SU-DHL-6 (cell line): Measurements from ENCODE around the gene RHCG.
A peak's percentile ranks its signal among the peaks of the same experiment; 100 is the strongest.

ENCODE experiments used
- H2AFZ ChIP-seq: fragments of 200-600 bp; sonication (generic); 2 replicates; pipeline ENCODE4 v1.6.1; 2014; ENCODE audit warnings: low read depth, mild to moderate bottlenecking, moderate library complexity, mixed read lengths, antibody characterized with exemption, low read length; ENCODE audit not compliant: severe bottlenecking
- H3F3A ChIP-seq: fragments of 200-600 bp; shearing (Covaris generic); 2 replicates; pipeline ENCODE4 v1.6.0; 2016; ENCODE audit warnings: antibody characterized with exemption, mild to moderate bottlenecking; ENCODE audit not compliant: insufficient read depth
- H3K27ac ChIP-seq: fragments of 200-600 bp; sonication (generic); 2 replicates; pipeline ENCODE4 v1.5.1; 2016; ENCODE audit warnings: low read depth, mild to moderate bottlenecking, low read length, moderate library complexity, mixed read lengths
- H3K27me3 ChIP-seq: fragments of 200-600 bp; sonication (generic), shearing (Covaris generic); 2 replicates; pipeline ENCODE4 v1.6.0; 2014; ENCODE audit warnings: mild to moderate bottlenecking, low read length
- H3K36me3 ChIP-seq: fragments of 200-600 bp; sonication (generic); 2 replicates; pipeline ENCODE4 v1.6.1; 2014; ENCODE audit warnings: mild to moderate bottlenecking, low read length, mixed read lengths
- H3K4me2 ChIP-seq: fragments of 300-600, 200-600 bp; shearing (Covaris generic), sonication (generic); 2 replicates; pipeline ENCODE4 v1.6.0; 2014; ENCODE audit warnings: low read length, low read depth, mild to moderate bottlenecking; ENCODE audit not compliant: poor library complexity, severe bottlenecking
- H3K4me3 ChIP-seq: fragments of 200-600 bp; sonication (generic); 2 replicates; pipeline ENCODE4 v1.5.1; 2014; ENCODE audit warnings: antibody characterized with exemption, low read length, mild to moderate bottlenecking, mixed read lengths; ENCODE audit not compliant: insufficient read depth, poor library complexity, severe bottlenecking
- H3K79me2 ChIP-seq: fragments of 200-600 bp; sonication (generic); 2 replicates; pipeline ENCODE4 v1.6.1; 2014; ENCODE audit warnings: mild to moderate bottlenecking, low read length, moderate library complexity; ENCODE audit not compliant: insufficient read depth
- H3K9ac ChIP-seq: fragments of 200-600 bp; sonication (generic); 2 replicates; pipeline ENCODE4 v1.7.0; 2014; ENCODE audit warnings: mild to moderate bottlenecking, low read length
- H3K9me2 ChIP-seq: fragments of 200-600 bp; sonication (generic); replicated peaks from 2 replicates; pipeline ENCODE4 v1.6.1; 2014; ENCODE audit warnings: low read length; ENCODE audit not compliant: insufficient read depth
- H3K9me3 ChIP-seq: fragments of 200-600 bp; sonication (generic); 2 replicates; pipeline ENCODE4 v1.6.1; 2014; ENCODE audit warnings: low read length, mixed read lengths; ENCODE audit not compliant: insufficient read depth
- H4K20me1 ChIP-seq: fragments of 200-600 bp; sonication (generic); 2 replicates; pipeline ENCODE4 v1.6.1; 2014; ENCODE audit warnings: low read depth, mild to moderate bottlenecking, antibody characterized with exemption, low read length, moderate library complexity, mixed read lengths
- EZH2phosphoT487 ChIP-seq: fragments of 200-600 bp; sonication (generic), shearing (Covaris generic); conservative IDR thresholded peaks from 2 replicates; pipeline ENCODE4 v1.6.1; 2018; ENCODE audit warnings: mild to moderate bottlenecking, antibody characterized with exemption, low read length, moderate library complexity, mixed read lengths
- TF ChIP-seq, protein P1 (sequence below): fragments of 200-600 bp; sonication (generic); IDR thresholded peaks from one replicate; pipeline ENCODE4 v1.5.1; 2017; ENCODE audit warnings: antibody characterized with exemption, mild to moderate bottlenecking, low read length, moderate library complexity; ENCODE audit not compliant: insufficient read depth, poor library complexity, severe bottlenecking

The RHCG gene

DNA sequence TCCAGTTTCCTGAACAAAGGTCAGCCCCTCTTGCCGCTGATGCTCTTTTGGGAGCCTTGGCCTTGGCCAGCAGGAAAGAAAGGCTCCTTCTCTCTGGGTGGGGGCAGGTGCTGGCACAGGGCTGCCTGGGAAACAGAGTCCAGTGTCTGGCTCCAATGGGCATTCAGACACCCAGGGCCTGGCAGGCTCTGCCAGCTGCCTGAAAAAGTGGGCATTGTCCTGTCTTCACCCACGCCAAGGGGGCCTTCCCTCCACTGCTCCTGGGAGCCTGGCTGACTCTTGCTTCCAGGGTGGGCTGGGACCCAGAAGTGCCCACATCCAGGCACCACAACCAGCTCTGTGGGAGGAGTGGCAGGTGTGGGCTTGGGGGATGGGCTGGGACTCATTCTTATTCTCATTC lies 62.7 kb downstream of the RHCG start:
- Histone ChIP-seq H3K9me3 (no peaks in the 10 kb centered on the region), H4K20me1 (no peaks in the 10 kb centered on the region), H3K27me3 (no peaks in the 10 kb centered on the region), H3K9me2 (no peaks in the 10 kb centered on the region), H3K79me2 (no peaks in the 10 kb centered on the region), H3K4me3 (no peak overlapping the region), H3F3A (no peaks in the 10 kb centered on the region), H3K36me3 (no peaks in the 10 kb centered on the region), H2AFZ (no peak overlapping the region), H3K4me2 (no peak overlapping the region), H3K27ac (no peak overlapping the region), H3K9ac (no peak overlapping the region)
- TF ChIP-seq, protein P1, sequence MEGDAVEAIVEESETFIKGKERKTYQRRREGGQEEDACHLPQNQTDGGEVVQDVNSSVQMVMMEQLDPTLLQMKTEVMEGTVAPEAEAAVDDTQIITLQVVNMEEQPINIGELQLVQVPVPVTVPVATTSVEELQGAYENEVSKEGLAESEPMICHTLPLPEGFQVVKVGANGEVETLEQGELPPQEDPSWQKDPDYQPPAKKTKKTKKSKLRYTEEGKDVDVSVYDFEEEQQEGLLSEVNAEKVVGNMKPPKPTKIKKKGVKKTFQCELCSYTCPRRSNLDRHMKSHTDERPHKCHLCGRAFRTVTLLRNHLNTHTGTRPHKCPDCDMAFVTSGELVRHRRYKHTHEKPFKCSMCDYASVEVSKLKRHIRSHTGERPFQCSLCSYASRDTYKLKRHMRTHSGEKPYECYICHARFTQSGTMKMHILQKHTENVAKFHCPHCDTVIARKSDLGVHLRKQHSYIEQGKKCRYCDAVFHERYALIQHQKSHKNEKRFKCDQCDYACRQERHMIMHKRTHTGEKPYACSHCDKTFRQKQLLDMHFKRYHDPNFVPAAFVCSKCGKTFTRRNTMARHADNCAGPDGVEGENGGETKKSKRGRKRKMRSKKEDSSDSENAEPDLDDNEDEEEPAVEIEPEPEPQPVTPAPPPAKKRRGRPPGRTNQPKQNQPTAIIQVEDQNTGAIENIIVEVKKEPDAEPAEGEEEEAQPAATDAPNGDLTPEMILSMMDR = no peak
- TF ChIP-seq EZH2phosphoT487 = no peak

DNA sequence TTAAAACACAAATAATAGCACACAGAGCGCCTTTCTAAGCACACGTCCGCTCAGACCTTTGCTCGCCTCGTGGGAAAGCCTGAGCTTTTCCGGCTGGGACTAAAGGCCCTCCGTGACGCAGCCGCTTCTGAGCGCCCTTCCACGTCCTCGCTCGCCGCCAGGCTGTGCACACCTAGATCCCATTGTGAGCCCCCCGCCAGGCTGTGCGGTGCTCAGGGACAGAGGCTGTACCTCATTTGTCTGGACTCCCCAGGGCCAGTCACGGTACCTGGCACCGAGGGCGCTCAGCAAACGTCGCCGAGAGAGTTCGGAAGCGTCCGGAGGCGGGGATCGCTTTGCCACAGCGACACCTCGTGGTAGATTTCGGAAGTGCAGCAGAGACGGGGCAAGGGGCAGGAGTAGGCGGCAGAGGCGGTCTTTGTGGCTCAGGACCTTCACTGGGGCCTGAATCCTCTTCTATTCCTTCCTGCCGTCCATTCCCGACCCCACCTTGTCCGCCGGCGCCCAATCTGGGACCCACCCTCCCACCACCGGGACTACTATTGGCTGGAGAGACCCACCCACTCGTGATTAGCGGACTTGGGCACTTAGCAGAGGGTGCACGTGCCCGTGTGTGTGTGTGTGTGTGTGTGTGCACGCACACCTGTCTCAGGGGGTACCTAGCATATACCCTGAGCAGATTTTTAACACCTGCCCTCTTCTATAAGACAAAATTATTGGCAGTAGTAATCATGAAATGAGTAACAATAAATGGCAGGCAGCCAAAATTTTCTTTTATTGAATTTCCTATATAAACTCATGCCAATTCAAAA lies 65.6 kb downstream of the RHCG start:
- Histone ChIP-seq H3F3A (no peaks in the 10 kb centered on the region), H3K27me3 (no peaks in the 10 kb centered on the region), H2AFZ (peak overlapping the region; percentile 96), H4K20me1 (no peaks in the 10 kb centered on the region), H3K9me3 (no peaks in the 10 kb centered on the region), H3K79me2 (no peaks in the 10 kb centered on the region), H3K9ac (peak overlapping the region; percentile 40), H3K4me3 (no peak overlapping the region), H3K27ac (no peak overlapping the region), H3K4me2 (peak overlapping the region; percentile 54), H3K36me3 (no peaks in the 10 kb centered on the region), H3K9me2 (no peaks in the 10 kb centered on the region)
- TF ChIP-seq, protein P1 = peak; percentile 84
- TF ChIP-seq EZH2phosphoT487 = no peak

DNA sequence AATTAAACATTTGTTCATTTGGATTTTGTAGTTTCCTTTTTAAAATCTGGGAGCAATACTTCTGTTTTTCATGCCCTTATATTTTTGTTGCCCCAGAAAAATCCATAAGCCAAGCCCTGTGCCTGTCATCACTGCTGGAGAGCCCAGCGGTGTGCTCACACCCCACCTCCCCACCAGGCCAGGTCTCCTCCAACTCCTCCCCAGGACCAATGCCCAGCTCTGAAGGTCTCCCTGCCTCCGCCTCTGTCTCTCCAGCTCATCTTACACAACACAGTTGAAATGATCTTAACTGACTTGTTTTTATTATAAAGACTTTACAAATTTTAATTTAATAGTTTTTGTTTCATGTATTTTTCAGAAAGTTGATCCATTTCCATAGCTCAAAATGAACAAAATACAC lies 66.4 kb downstream of the RHCG start:
- Histone ChIP-seq H3K9me2 (no peaks in the 10 kb centered on the region), H3K9ac (peak overlapping the region; percentile 40; the same call in 1 of the 2 replicates), H4K20me1 (no peaks in the 10 kb centered on the region), H3K4me2 (peak overlapping the region; percentile 54), H3K27me3 (no peaks in the 10 kb centered on the region), H3K79me2 (no peaks in the 10 kb centered on the region), H3K9me3 (no peaks in the 10 kb centered on the region), H2AFZ (peak overlapping the region; percentile 96), H3K4me3 (no peak overlapping the region), H3K36me3 (no peaks in the 10 kb centered on the region), H3K27ac (no peak overlapping the region), H3F3A (no peaks in the 10 kb centered on the region)
- TF ChIP-seq, protein P1 = no peak
- TF ChIP-seq EZH2phosphoT487 = no peak
